Astrocyte (in vitro differentiated cells and primary cell): ENCODE results near the gene MACIR. TPM values are rescaled to one million over a fixed set of nuclear protein-coding genes. Genes with fewer than 3 reads are reported as not detected.
A peak's percentile ranks its signal among the peaks of the same experiment; 100 is the strongest.

Experiments used
- DNase-seq: peaks from one replicate; pipeline ENCODE4 v3.0.0-alpha.2; 2010; ENCODE audit warnings: low read depth
- FAIRE-seq: peaks from 2 replicates; lab custom pipeline; 2011; peaks lifted over from hg19 to GRCh38; lab: Jason Lieb, UNC
- H2AFZ ChIP-seq: 2 replicates; pipeline ENCODE4 v1.6.0; 2012; ENCODE audit warnings: low read depth, low read length, inconsistent platforms
- H3K27ac ChIP-seq: 2 replicates; pipeline ENCODE4 v1.5.1; 2011; ENCODE audit warnings: low read depth, low read length, inconsistent platforms
- H3K27me3 ChIP-seq: 2 replicates; pipeline ENCODE4 v1.6.0; 2011; ENCODE audit warnings: low read length, inconsistent platforms; ENCODE audit not compliant: insufficient read depth
- H3K36me3 ChIP-seq: 2 replicates; pipeline ENCODE4 v1.5.1; 2011; ENCODE audit warnings: low read length, inconsistent platforms; ENCODE audit not compliant: insufficient read depth
- H3K4me1 ChIP-seq: 2 replicates; pipeline ENCODE4 v1.5.1; 2011; ENCODE audit warnings: low read length, inconsistent platforms; ENCODE audit not compliant: insufficient read depth
- H3K4me2 ChIP-seq: 2 replicates; pipeline ENCODE4 v1.6.0; 2012; ENCODE audit warnings: low read length, inconsistent platforms
- H3K4me3 ChIP-seq: 2 replicates; pipeline ENCODE4 v1.5.1; 2011; ENCODE audit warnings: low read depth, mild to moderate bottlenecking, low read length, inconsistent platforms; ENCODE audit not compliant: insufficient read depth
- H3K79me2 ChIP-seq: 2 replicates; pipeline ENCODE4 v1.6.0; 2012; ENCODE audit warnings: mild to moderate bottlenecking, low read length, inconsistent platforms; ENCODE audit not compliant: insufficient read depth
- H3K9ac ChIP-seq: 2 replicates; pipeline ENCODE4 v1.6.0; 2012; ENCODE audit warnings: mild to moderate bottlenecking, low read length, inconsistent platforms
- H3K9me3 ChIP-seq: 2 replicates; pipeline ENCODE4 v1.5.1; 2012; ENCODE audit warnings: low read depth, mild to moderate bottlenecking, low read length, inconsistent platforms; ENCODE audit not compliant: insufficient read depth
- H4K20me1 ChIP-seq: 2 replicates; pipeline ENCODE4 v1.6.0; 2012; ENCODE audit warnings: low read length, inconsistent platforms; ENCODE audit not compliant: insufficient read depth
- H3K27ac Mint-ChIP-seq: one replicate; pipeline ENCODE4 v1.8.0; 2021; ENCODE audit warnings: mild to moderate bottlenecking, mixed read lengths; ENCODE audit not compliant: unreplicated experiment
- H3K27me3 Mint-ChIP-seq: one replicate; pipeline ENCODE4 v1.8.0; 2021; ENCODE audit warnings: low read depth, mixed read lengths; ENCODE audit not compliant: unreplicated experiment
- H3K36me3 Mint-ChIP-seq: one replicate; pipeline ENCODE4 v1.8.0; 2021; ENCODE audit warnings: low read depth, mixed read lengths; ENCODE audit not compliant: unreplicated experiment
- H3K4me1 Mint-ChIP-seq: one replicate; pipeline ENCODE4 v1.8.0; 2021; ENCODE audit warnings: low read depth, mixed read lengths; ENCODE audit not compliant: unreplicated experiment
- H3K4me3 Mint-ChIP-seq: one replicate; pipeline ENCODE4 v1.8.0; 2021; ENCODE audit warnings: mild to moderate bottlenecking, moderate library complexity, mixed read lengths; ENCODE audit not compliant: unreplicated experiment
- H3K9me3 Mint-ChIP-seq: one replicate; pipeline ENCODE4 v1.8.0; 2021; ENCODE audit warnings: mild to moderate bottlenecking, mixed read lengths; ENCODE audit not compliant: unreplicated experiment
- CTCF ChIP-seq: IDR thresholded peaks from 2 replicates; pipeline ENCODE4 v1.5.1; 2011; ENCODE audit warnings: low read depth, mild to moderate bottlenecking, inconsistent platforms, low read length, moderate library complexity; ENCODE audit not compliant: insufficient read depth
- EZH2 ChIP-seq: IDR thresholded peaks from 2 replicates; pipeline ENCODE4 v1.6.1; 2012; ENCODE audit warnings: mild to moderate bottlenecking, low read length, inconsistent platforms; ENCODE audit not compliant: insufficient read depth
- total RNA-seq: library from RNA; stranded (reverse); gene quantifications from 2 replicates; pipeline ENCODE4 v1.2.1, GENCODE V29; 2021

Gene MACIR
- total RNA-seq, 1 donor from 2014 or later = 27.1 TPM

DNA sequence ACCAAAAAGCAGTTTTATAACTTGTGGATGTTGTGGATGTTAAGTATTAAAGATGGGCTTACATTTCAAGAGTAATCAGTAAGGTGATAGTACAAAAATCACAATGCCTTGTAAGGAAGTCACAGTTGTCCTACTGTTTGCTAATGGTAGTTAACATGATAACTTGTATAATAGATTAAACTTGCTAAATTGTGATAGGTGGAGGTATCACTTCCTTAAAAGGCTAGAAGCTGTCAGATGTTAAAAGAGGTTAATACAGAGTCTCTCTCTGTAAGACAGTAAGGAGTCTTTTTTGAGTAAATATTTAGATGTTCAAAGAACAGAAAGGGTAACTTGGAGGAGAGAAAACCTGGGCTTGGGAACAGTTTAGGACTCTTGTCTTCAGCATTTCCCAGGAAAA lies 14.2 kb upstream of the MACIR start:
- no peak overlapping the region for H3K4me3 ChIP-seq
- H3K27ac ChIP-seq = peak overlapping the region; percentile 21
- FAIRE-seq (no peak), DNase-seq (peak; percentile 4)
- Mint-ChIP-seq H3K27me3 (no peaks in the 10 kb centered on the region), H3K27ac (peak overlapping the region; percentile 76), H3K4me3 (no peak overlapping the region), H3K4me1 (peaks cover 18% of the 10 kb centered on the region), H3K9me3 (no peaks in the 10 kb centered on the region), H3K36me3 (no peaks in the 10 kb centered on the region)
- H3K9ac ChIP-seq = peak overlapping the region; percentile 44
- H3K4me2 ChIP-seq = peak overlapping the region; percentile 63
- no peaks in the 10 kb centered on the region for H3K9me3 ChIP-seq
- no peaks in the 10 kb centered on the region for H3K36me3 ChIP-seq
- no peaks in the 10 kb centered on the region for H4K20me1 ChIP-seq
- no peaks in the 10 kb centered on the region for H3K27me3 ChIP-seq
- TF ChIP-seq EZH2 (no peak), CTCF (no peak)
- H3K79me2 ChIP-seq = no peaks in the 10 kb centered on the region
- H2AFZ ChIP-seq = no peak overlapping the region
- peaks cover 11% of the 10 kb centered on the region for H3K4me1 ChIP-seq

- FAIRE-seq (no peak), DNase-seq (no peak)
- H3K4me2 ChIP-seq = no peak overlapping the region
- no peaks in the 10 kb centered on the region for H3K36me3 ChIP-seq
- H3K4me3 ChIP-seq = no peak overlapping the region
- Mint-ChIP-seq H3K9me3 (no peaks in the 10 kb centered on the region), H3K27ac (no peak overlapping the region), H3K4me3 (no peak overlapping the region), H3K4me1 (peaks cover 18% of the 10 kb centered on the region), H3K36me3 (no peaks in the 10 kb centered on the region), H3K27me3 (no peaks in the 10 kb centered on the region)
- H2AFZ ChIP-seq = no peak overlapping the region
- H3K27me3 ChIP-seq = no peaks in the 10 kb centered on the region
- TF ChIP-seq EZH2 (no peak), CTCF (no peak)
- no peak overlapping the region for H3K27ac ChIP-seq
- H3K4me1 ChIP-seq = peaks cover 11% of the 10 kb centered on the region
- H4K20me1 ChIP-seq = no peaks in the 10 kb centered on the region
- no peaks in the 10 kb centered on the region for H3K79me2 ChIP-seq
- no peaks in the 10 kb centered on the region for H3K9me3 ChIP-seq
- H3K9ac ChIP-seq = no peak overlapping the region
Observed at GRCh38 chr5:103245761-103246160, 12.8 kb upstream of the MACIR start.

GRCh38 chr5:103247118-103247517 lies 11.4 kb upstream of the MACIR start:
- Histone ChIP-seq H3K79me2 (no peaks in the 10 kb centered on the region), H4K20me1 (no peaks in the 10 kb centered on the region), H3K4me2 (no peak overlapping the region), H3K27me3 (no peaks in the 10 kb centered on the region), H3K4me3 (no peak overlapping the region), H3K36me3 (no peaks in the 10 kb centered on the region), H3K9ac (no peak overlapping the region), H3K9me3 (no peaks in the 10 kb centered on the region), H3K4me1 (peaks cover 11% of the 10 kb centered on the region), H2AFZ (no peak overlapping the region), H3K27ac (no peak overlapping the region)
- TF ChIP-seq EZH2 = no peak
- TF ChIP-seq CTCF = no peak
- H3K4me3 Mint-ChIP-seq = no peak overlapping the region
- H3K36me3 Mint-ChIP-seq = no peaks in the 10 kb centered on the region
- H3K4me1 Mint-ChIP-seq = peaks cover 18% of the 10 kb centered on the region
- DNase-seq (no peak), FAIRE-seq (no peak)
- no peak overlapping the region for H3K27ac Mint-ChIP-seq
- no peaks in the 10 kb centered on the region for H3K27me3 Mint-ChIP-seq
- H3K9me3 Mint-ChIP-seq = no peaks in the 10 kb centered on the region
